ENCODE data around the gene ADGRB3.
"Not testable (repeated sequence)": the region's sequence is repeated elsewhere in the genome, so short reads cannot be mapped to it uniquely, and the experiment has no call there.

ADGRB3 gene

DNA sequence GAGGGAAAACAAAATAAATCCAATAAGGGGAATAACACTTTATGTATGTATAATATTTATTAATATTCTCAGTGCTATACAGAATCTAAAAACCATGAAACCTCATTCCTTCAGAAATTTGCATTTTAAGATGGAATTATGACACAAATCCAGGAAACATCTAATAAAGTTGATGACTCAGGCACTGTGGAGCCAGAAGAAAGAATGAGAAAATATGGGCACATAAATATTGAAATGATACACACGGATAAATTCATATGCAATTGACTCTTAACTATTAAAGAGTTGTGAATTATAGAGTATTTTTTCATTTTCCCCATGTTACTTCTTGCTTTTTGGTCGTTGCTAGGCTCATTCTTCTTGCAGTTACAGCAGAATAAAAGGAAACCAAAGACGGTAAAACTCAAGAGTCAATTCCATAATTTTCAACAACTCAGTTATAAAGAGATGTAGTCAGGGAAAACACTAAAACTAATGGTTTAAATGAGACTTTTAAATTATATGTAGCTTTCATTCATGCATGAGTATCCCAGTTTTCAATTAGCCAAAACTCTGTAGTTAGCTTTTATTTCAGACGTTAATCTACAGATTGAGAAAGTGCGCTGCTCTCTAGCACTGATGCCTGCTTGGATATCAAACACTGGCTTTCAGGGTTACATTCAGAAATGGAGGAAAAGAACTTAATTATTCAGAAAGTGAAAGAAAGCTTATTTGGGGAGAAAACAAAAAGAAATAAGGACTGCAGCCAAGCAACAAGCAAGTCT, 95.4 kb downstream of the ADGRB3 start:
- Histone ChIP-seq H3K9me3 (ENCODE audit: control insufficient read depth, low read length) (no peaks in the 10 kb centered on the region), H3K4me3 (ENCODE audit: low read length) (no peak overlapping the region), H3K27me3 (ENCODE audit: control insufficient read depth, insufficient read depth, low read length) (no peaks in the 10 kb centered on the region), H3K36me3 (ENCODE audit: control insufficient read depth, insufficient read depth, low read length) (no peaks in the 10 kb centered on the region), H3K9ac (ENCODE audit: low read length) (no peak overlapping the region), H3K4me1 (ENCODE audit: control insufficient read depth, insufficient read depth, low read length) (no peaks in the 10 kb centered on the region)

DNA sequence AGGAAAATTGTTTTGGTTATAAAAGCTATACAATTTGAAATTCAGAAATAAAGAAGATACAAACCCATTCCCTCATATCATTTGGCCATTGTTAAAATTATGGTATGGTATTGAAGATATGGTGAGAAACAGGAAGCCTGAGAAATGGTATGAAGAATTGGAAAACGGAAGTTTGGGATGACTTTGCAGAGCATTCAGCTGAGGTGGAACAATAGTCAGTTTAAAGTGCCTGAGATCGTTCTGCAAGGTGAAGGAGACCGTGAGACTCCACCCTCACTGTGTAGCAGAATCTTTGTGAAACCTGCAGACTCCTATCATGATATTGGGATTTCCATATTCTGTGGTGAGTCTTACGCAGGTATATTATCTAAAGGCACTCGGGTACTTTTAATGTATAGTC, 97.3 kb downstream of the ADGRB3 start:
- Histone ChIP-seq H3K36me3 (ENCODE audit: control insufficient read depth, insufficient read depth, low read length) (no peaks in the 10 kb centered on the region), H3K9me3 (ENCODE audit: control insufficient read depth, low read length) (no peaks in the 10 kb centered on the region), H3K4me1 (ENCODE audit: control insufficient read depth, insufficient read depth, low read length) (no peaks in the 10 kb centered on the region), H3K4me3 (ENCODE audit: low read length) (no peak overlapping the region), H3K9ac (ENCODE audit: low read length) (no peak overlapping the region), H3K27me3 (ENCODE audit: control insufficient read depth, insufficient read depth, low read length) (no peaks in the 10 kb centered on the region)

DNA sequence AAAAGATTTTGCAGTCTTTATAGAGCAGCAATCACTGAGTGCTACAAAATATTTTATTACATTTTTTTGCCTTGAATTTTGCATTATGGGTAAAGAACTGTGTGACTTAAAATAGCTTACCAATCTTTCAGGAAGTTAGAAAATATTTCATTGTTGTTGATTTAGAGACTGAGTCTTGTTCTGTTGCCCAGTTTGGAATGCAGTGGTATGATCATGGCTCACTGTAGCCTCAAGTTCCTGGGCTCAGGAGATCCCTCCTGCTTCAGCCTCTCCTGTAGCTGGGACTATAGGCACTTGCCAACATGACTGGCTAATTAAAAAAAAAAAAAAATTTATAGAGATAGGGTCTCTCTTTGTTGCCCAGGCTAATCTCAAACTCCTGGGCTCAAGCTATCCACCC, 100.8 kb downstream of the ADGRB3 start:
- H3K4me3 ChIP-seq (ENCODE audit: low read length): no peak overlapping the region
- no peaks in the 10 kb centered on the region for H3K4me1 ChIP-seq (ENCODE audit: control insufficient read depth, insufficient read depth, low read length)
- no peak overlapping the region for H3K9ac ChIP-seq (ENCODE audit: low read length)
- no peaks in the 10 kb centered on the region for H3K36me3 ChIP-seq (ENCODE audit: control insufficient read depth, insufficient read depth, low read length)
- no peaks in the 10 kb centered on the region for H3K27me3 ChIP-seq (ENCODE audit: control insufficient read depth, insufficient read depth, low read length)
- no peaks in the 10 kb centered on the region for H3K9me3 ChIP-seq (ENCODE audit: control insufficient read depth, low read length)

DNA sequence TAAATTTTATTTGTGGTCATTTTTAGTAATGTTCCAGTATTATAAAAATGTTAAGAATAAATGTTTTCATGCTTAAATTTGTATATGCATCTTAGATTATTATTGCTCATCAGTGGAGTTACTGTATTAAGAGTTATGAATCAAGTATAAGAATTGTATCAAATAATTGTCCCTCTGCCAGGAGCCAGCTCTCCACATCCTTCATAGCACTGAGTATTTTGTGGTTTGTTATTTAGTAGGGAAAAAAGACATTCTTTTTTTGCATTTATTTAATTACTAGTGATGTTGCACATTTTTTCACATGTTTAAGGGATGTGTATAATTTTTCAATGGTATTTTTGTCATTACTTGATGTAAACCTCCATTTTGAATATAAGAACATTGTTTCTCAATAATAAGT, 102.0 kb downstream of the ADGRB3 start:
- Histone ChIP-seq H3K9me3 (ENCODE audit: control insufficient read depth, low read length) (no peaks in the 10 kb centered on the region), H3K4me3 (ENCODE audit: low read length) (no peak overlapping the region), H3K27me3 (ENCODE audit: control insufficient read depth, insufficient read depth, low read length) (no peaks in the 10 kb centered on the region), H3K36me3 (ENCODE audit: control insufficient read depth, insufficient read depth, low read length) (no peaks in the 10 kb centered on the region), H3K4me1 (ENCODE audit: control insufficient read depth, insufficient read depth, low read length) (no peaks in the 10 kb centered on the region), H3K9ac (ENCODE audit: low read length) (no peak overlapping the region)

- Histone ChIP-seq H3K36me3 (ENCODE audit: control insufficient read depth, insufficient read depth, low read length) (no peaks in the 10 kb centered on the region), H3K9ac (ENCODE audit: low read length) (no peak overlapping the region), H3K9me3 (ENCODE audit: control insufficient read depth, low read length) (no peaks in the 10 kb centered on the region), H3K4me3 (ENCODE audit: low read length) (no peak overlapping the region), H3K4me1 (ENCODE audit: control insufficient read depth, insufficient read depth, low read length) (no peaks in the 10 kb centered on the region), H3K27me3 (ENCODE audit: control insufficient read depth, insufficient read depth, low read length) (no peaks in the 10 kb centered on the region)
Measured at GRCh38 chr6:68738039-68738438, 103.0 kb downstream of the ADGRB3 start.

DNA sequence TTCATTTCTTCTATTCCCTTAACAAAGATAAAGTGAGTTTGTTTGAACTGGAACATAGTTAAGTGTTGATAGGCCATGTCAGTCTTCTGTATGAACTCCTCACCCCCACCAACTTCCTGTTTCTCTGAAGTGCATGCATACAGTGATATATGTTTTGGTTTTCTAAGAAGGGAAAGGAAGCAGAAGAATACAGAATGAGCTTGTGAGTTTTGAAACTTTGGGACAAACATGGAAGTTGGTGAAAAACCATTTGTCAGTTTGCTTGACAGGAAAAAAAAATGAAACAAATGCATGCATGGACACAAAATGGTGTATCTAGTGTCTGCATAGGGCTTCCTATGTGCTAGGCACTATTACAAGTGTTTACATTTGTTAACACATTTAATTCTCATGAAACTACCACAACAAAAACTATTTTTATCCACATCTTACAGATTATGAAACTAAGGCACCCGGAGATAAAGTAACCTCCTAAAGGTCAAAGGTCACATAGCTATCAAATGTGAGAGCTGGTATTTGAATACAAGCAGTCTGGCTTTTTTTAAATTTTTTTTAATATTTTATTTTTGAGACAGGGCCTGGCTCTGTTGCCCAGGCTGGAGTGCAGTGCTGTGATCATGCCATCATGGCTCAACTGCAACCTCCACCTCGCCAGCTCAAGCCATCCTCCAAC, 105.9 kb downstream of the ADGRB3 start:
- no peak overlapping the region for H3K4me3 ChIP-seq (ENCODE audit: low read length)
- H3K4me1 ChIP-seq (ENCODE audit: control insufficient read depth, insufficient read depth, low read length): no peaks in the 10 kb centered on the region
- no peaks in the 10 kb centered on the region for H3K9me3 ChIP-seq (ENCODE audit: control insufficient read depth, low read length)
- H3K9ac ChIP-seq (ENCODE audit: low read length): no peak overlapping the region
- H3K27me3 ChIP-seq (ENCODE audit: control insufficient read depth, insufficient read depth, low read length): no peaks in the 10 kb centered on the region
- H3K36me3 ChIP-seq (ENCODE audit: control insufficient read depth, insufficient read depth, low read length): no peaks in the 10 kb centered on the region

DNA sequence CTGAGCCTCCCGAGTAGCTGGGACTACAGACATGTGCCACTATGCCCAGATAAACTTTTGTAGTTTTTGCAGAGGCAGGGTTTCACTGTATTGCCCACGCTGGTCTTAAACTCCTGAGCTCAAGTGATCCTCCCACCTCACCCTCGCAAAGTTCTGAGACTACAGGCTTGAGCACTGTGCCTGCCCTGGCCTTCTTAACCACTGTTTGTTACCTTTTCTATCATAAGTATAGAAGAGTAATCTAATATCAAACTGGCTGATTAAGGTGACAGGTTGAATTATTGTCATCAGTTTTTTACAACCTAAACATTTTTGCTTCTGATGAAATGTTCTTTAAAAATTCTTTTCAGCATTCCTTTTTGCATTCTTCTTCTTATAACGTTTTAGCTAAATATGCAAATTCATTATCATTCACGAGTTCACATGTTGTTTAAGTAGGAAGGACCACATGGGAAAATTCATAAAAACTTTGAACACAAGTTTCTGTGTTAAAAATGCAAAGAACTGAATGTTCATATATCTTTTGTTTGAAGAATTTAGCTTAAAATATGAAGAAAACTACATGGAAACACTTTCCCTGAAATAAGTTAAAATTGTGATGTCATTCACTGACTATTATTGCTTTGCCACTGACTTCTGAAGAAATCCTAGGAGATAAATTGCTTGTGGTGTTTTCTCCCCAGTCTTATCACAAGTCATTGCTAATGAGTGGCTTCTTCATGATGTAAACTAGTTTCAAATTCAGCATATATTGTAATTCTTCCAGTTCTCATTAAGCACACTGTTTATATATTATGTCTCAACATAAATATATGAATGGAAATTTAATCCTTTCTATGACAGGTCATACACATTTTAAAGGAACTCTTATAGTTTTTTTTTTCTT, 106.7 kb downstream of the ADGRB3 start:
- Histone ChIP-seq H3K9me3 (ENCODE audit: control insufficient read depth, low read length) (no peaks in the 10 kb centered on the region), H3K27me3 (ENCODE audit: control insufficient read depth, insufficient read depth, low read length) (no peaks in the 10 kb centered on the region), H3K4me3 (ENCODE audit: low read length) (no peak overlapping the region), H3K36me3 (ENCODE audit: control insufficient read depth, insufficient read depth, low read length) (no peaks in the 10 kb centered on the region), H3K4me1 (ENCODE audit: control insufficient read depth, insufficient read depth, low read length) (no peaks in the 10 kb centered on the region), H3K9ac (ENCODE audit: low read length) (no peak overlapping the region)

GRCh38 chr6:68743099-68743498, 108.0 kb downstream of the ADGRB3 start:
- H3K9me3 ChIP-seq (ENCODE audit: control insufficient read depth, low read length): no peaks in the 10 kb centered on the region
- no peaks in the 10 kb centered on the region for H3K4me1 ChIP-seq (ENCODE audit: control insufficient read depth, insufficient read depth, low read length)
- H3K4me3 ChIP-seq (ENCODE audit: low read length): no peak overlapping the region

DNA sequence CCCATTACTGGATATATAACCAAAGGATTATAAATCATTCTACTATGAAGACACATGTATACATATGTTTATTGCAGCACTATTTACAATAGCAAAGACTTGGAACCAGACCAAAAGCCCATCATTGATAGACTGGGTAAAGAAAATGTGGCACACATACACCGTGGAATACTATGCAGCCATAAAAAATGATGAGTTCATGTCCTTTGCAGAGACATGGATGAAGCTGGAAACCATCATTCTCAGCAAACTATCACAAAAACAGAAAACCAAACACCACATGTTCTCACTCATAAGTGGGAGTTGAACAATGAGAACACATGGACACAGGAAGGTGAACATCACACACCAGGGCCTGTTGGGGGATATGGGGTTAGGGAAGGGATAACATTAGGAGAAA, 109.3 kb downstream of the ADGRB3 start:
- H3K27me3 ChIP-seq (ENCODE audit: control insufficient read depth, insufficient read depth, low read length); H3K36me3 ChIP-seq (ENCODE audit: control insufficient read depth, insufficient read depth, low read length); H3K9me3 ChIP-seq (ENCODE audit: control insufficient read depth, low read length); H3K4me3 ChIP-seq (ENCODE audit: low read length); H3K4me1 ChIP-seq (ENCODE audit: control insufficient read depth, insufficient read depth, low read length); H3K9ac ChIP-seq (ENCODE audit: low read length): not testable (repeated sequence)

More at GRCh38 chr6:68743099-68743498, 108.0 kb downstream of the ADGRB3 start:
- Histone ChIP-seq H3K36me3 (ENCODE audit: control insufficient read depth, insufficient read depth, low read length) (no peaks in the 10 kb centered on the region), H3K9ac (ENCODE audit: low read length) (no peak overlapping the region), H3K27me3 (ENCODE audit: control insufficient read depth, insufficient read depth, low read length) (no peaks in the 10 kb centered on the region)

DNA sequence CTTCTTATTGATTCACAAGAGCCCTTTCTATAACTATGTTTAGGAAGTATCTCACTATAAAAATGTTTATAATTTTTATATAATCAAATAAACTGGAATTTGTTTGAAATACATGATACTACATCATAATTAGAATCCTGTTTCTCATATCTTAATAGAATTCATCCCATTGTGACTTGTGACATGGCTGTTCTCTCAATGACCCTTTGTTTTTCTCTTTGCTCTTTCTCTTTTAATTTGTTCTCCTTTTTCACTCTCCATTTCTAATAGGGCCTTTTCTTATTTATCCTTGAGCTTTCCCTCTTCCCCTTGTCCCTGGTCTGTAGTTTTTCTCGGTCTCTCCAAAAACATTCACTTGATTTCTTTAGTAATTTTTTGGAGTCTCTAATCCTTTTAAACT, 111.3 kb downstream of the ADGRB3 start:
- no peaks in the 10 kb centered on the region for H3K36me3 ChIP-seq (ENCODE audit: control insufficient read depth, insufficient read depth, low read length)

GRCh38 chr6:68747110-68747790, 112.2 kb downstream of the ADGRB3 start:
- no peak overlapping the region for H3K4me3 ChIP-seq (ENCODE audit: low read length)
- H3K27me3 ChIP-seq (ENCODE audit: control insufficient read depth, insufficient read depth, low read length): no peaks in the 10 kb centered on the region
- no peaks in the 10 kb centered on the region for H3K9me3 ChIP-seq (ENCODE audit: control insufficient read depth, low read length)
- no peaks in the 10 kb centered on the region for H3K36me3 ChIP-seq (ENCODE audit: control insufficient read depth, insufficient read depth, low read length)
- no peaks in the 10 kb centered on the region for H3K4me1 ChIP-seq (ENCODE audit: control insufficient read depth, insufficient read depth, low read length)
- no peak overlapping the region for H3K9ac ChIP-seq (ENCODE audit: low read length)

More for the DNA sequence above, 111.3 kb downstream of the ADGRB3 start:
- Histone ChIP-seq H3K9ac (ENCODE audit: low read length) (no peak overlapping the region), H3K4me1 (ENCODE audit: control insufficient read depth, insufficient read depth, low read length) (no peaks in the 10 kb centered on the region), H3K9me3 (ENCODE audit: control insufficient read depth, low read length) (no peaks in the 10 kb centered on the region), H3K4me3 (ENCODE audit: low read length) (no peak overlapping the region), H3K27me3 (ENCODE audit: control insufficient read depth, insufficient read depth, low read length) (no peaks in the 10 kb centered on the region)
